ENCODE data around the gene HS6ST1.

The HS6ST1 gene

DNA sequence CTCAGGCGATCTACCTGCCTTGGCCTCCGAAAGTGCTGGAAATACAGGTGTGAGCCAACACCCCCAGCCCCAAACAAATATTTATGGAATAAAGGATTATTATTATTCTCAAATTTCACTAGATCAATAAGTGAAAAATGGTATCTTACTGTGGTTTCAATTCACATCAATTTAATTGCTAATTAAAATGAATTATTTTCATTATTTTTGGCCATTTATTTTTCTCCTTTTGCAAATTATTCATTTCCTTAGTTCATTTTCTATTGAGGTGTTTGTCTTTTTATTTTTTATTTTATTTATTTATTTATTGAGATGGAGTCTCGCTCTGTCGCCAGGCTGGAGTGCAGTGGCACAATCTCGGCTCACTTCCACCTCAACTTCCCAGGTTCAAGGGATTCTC, 11.9 kb upstream of the HS6ST1 start:
- no peak overlapping the region for H3K27ac ChIP-seq (ENCODE audit: low read depth in 2 of 2, low read length in 2 of 2)
- no peak overlapping the region for H3K4me3 ChIP-seq (ENCODE audit: low read length in 2 of 2)

GRCh38 chr2:128329607-128330006, 10.9 kb upstream of the HS6ST1 start:
- no peak overlapping the region for H3K27ac ChIP-seq (ENCODE audit: low read depth in 2 of 2, low read length in 2 of 2)
- no peaks in the 10 kb centered on the region for H3K27me3 ChIP-seq (ENCODE audit: control insufficient read depth in 2 of 2, insufficient read depth in 2 of 2, low read length in 2 of 2)
- H3K36me3 ChIP-seq (ENCODE audit: control insufficient read depth in 2 of 2, insufficient read depth in 2 of 2, low read length in 2 of 2) = no peaks in the 10 kb centered on the region
- H3K9me3 ChIP-seq (ENCODE audit: control insufficient read depth in 2 of 2, low read length in 2 of 2) = peaks cover 3 to 4% of the 10 kb centered on the region in 2 donors
- H3K4me1 ChIP-seq (ENCODE audit: control insufficient read depth in 2 of 2, insufficient read depth in 2 of 2, low read length in 2 of 2) = no peaks in the 10 kb centered on the region
- no peak overlapping the region for H3K4me3 ChIP-seq (ENCODE audit: low read length in 2 of 2)
- no peak overlapping the region for H3K9ac ChIP-seq (ENCODE audit: low read depth in 1 of 2, low read length in 2 of 2)

More for the DNA sequence above, 11.9 kb upstream of the HS6ST1 start:
- H3K36me3 ChIP-seq (ENCODE audit: control insufficient read depth in 2 of 2, insufficient read depth in 2 of 2, low read length in 2 of 2) = no peaks in the 10 kb centered on the region
- H3K4me1 ChIP-seq (ENCODE audit: control insufficient read depth in 2 of 2, insufficient read depth in 2 of 2, low read length in 2 of 2) = no peaks in the 10 kb centered on the region
- no peaks in the 10 kb centered on the region for H3K27me3 ChIP-seq (ENCODE audit: control insufficient read depth in 2 of 2, insufficient read depth in 2 of 2, low read length in 2 of 2)
- no peak overlapping the region for H3K9ac ChIP-seq (ENCODE audit: low read depth in 1 of 2, low read length in 2 of 2)
- H3K9me3 ChIP-seq (ENCODE audit: control insufficient read depth in 2 of 2, low read length in 2 of 2) = peaks cover 3 to 4% of the 10 kb centered on the region in 2 donors

DNA sequence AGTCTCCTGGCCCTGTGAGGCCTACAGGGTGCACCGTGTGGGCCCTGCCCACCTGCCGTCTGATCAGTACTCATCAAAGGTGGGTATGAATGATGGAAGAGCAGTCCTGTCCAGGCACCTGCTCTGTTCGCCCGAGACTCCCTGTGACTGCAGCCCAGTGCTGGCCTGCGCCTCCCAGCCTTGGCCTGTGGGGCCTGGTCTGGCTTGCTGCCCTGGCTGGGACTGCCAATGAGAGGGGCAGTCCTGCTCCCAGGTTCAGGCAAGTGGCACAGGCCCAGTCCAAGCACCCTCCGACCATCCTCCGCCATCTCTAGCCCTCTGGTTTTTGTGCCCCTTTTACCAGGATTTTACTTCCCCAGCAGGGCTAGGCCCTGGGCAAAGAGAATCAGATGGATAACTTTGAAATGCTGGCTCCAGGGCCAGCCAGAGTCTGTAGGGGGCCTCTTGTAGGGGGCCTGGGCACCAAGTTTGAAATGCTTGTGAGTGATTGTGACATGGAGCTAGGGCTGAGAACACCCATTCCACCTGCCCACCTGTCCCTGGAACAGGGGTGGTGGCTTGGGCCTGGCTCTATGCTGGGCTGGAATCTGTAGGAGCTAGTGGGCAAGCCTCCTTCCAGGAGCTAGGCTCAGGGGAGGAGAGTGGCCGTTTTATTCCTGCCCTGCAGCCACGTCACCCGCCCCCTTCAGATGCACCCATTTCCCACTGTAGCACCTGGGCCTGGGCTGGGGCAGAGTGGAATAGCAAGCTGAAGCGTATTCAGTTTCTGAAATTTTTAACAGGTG, 8.7 kb upstream of the HS6ST1 start:
- Histone ChIP-seq H3K9me3 (ENCODE audit: control insufficient read depth in 2 of 2, low read length in 2 of 2) (peaks cover 3 to 4% of the 10 kb centered on the region in 2 donors), H3K27me3 (ENCODE audit: control insufficient read depth in 2 of 2, insufficient read depth in 2 of 2, low read length in 2 of 2) (no peaks in the 10 kb centered on the region), H3K4me3 (ENCODE audit: low read length in 2 of 2) (no peak overlapping the region), H3K9ac (ENCODE audit: low read depth in 1 of 2, low read length in 2 of 2) (no peak overlapping the region), H3K4me1 (ENCODE audit: control insufficient read depth in 2 of 2, insufficient read depth in 2 of 2, low read length in 2 of 2) (peaks cover 0 to 3% of the 10 kb centered on the region in 2 donors), H3K36me3 (ENCODE audit: control insufficient read depth in 2 of 2, insufficient read depth in 2 of 2, low read length in 2 of 2) (no peaks in the 10 kb centered on the region), H3K27ac (ENCODE audit: low read depth in 2 of 2, low read length in 2 of 2) (no peak overlapping the region)

GRCh38 chr2:128326346-128326745, 7.7 kb upstream of the HS6ST1 start:
- Histone ChIP-seq H3K4me1 (ENCODE audit: control insufficient read depth in 2 of 2, insufficient read depth in 2 of 2, low read length in 2 of 2) (peaks cover 3% of the 10 kb centered on the region in 2 donors), H3K27me3 (ENCODE audit: control insufficient read depth in 2 of 2, insufficient read depth in 2 of 2, low read length in 2 of 2) (peaks cover 0 to under 1% of the 10 kb centered on the region in 2 donors), H3K9ac (ENCODE audit: low read depth in 1 of 2, low read length in 2 of 2) (no peak overlapping the region), H3K9me3 (ENCODE audit: control insufficient read depth in 2 of 2, low read length in 2 of 2) (no peaks in the 10 kb centered on the region), H3K4me3 (ENCODE audit: low read length in 2 of 2) (no peak overlapping the region), H3K36me3 (ENCODE audit: control insufficient read depth in 2 of 2, insufficient read depth in 2 of 2, low read length in 2 of 2) (no peaks in the 10 kb centered on the region), H3K27ac (ENCODE audit: low read depth in 2 of 2, low read length in 2 of 2) (no peak overlapping the region)

GRCh38 chr2:128325611-128326181, 7.0 kb upstream of the HS6ST1 start:
- Histone ChIP-seq H3K4me1 (ENCODE audit: control insufficient read depth in 2 of 2, insufficient read depth in 2 of 2, low read length in 2 of 2) (peaks cover 3 to 6% of the 10 kb centered on the region in 2 donors), H3K27me3 (ENCODE audit: control insufficient read depth in 2 of 2, insufficient read depth in 2 of 2, low read length in 2 of 2) (peaks cover 0 to 4% of the 10 kb centered on the region in 2 donors), H3K9ac (ENCODE audit: low read depth in 1 of 2, low read length in 2 of 2) (no peak overlapping the region), H3K36me3 (ENCODE audit: control insufficient read depth in 2 of 2, insufficient read depth in 2 of 2, low read length in 2 of 2) (no peaks in the 10 kb centered on the region), H3K4me3 (ENCODE audit: low read length in 2 of 2) (no peak overlapping the region), H3K27ac (ENCODE audit: low read depth in 2 of 2, low read length in 2 of 2) (no peak overlapping the region), H3K9me3 (ENCODE audit: control insufficient read depth in 2 of 2, low read length in 2 of 2) (no peaks in the 10 kb centered on the region)

- H3K27ac ChIP-seq (ENCODE audit: low read depth in 2 of 2, low read length in 2 of 2) = no peak overlapping the region
- peaks cover 0 to 4% of the 10 kb centered on the region in 2 donors for H3K27me3 ChIP-seq (ENCODE audit: control insufficient read depth in 2 of 2, insufficient read depth in 2 of 2, low read length in 2 of 2)
- H3K9ac ChIP-seq (ENCODE audit: low read depth in 1 of 2, low read length in 2 of 2) = no peak overlapping the region
- peaks cover 3 to 6% of the 10 kb centered on the region in 2 donors for H3K4me1 ChIP-seq (ENCODE audit: control insufficient read depth in 2 of 2, insufficient read depth in 2 of 2, low read length in 2 of 2)
- H3K4me3 ChIP-seq (ENCODE audit: low read length in 2 of 2) = no peak overlapping the region
- no peaks in the 10 kb centered on the region for H3K36me3 ChIP-seq (ENCODE audit: control insufficient read depth in 2 of 2, insufficient read depth in 2 of 2, low read length in 2 of 2)
- H3K9me3 ChIP-seq (ENCODE audit: control insufficient read depth in 2 of 2, low read length in 2 of 2) = no peaks in the 10 kb centered on the region
Measured at GRCh38 chr2:128324897-128325410, 6.3 kb upstream of the HS6ST1 start.

DNA sequence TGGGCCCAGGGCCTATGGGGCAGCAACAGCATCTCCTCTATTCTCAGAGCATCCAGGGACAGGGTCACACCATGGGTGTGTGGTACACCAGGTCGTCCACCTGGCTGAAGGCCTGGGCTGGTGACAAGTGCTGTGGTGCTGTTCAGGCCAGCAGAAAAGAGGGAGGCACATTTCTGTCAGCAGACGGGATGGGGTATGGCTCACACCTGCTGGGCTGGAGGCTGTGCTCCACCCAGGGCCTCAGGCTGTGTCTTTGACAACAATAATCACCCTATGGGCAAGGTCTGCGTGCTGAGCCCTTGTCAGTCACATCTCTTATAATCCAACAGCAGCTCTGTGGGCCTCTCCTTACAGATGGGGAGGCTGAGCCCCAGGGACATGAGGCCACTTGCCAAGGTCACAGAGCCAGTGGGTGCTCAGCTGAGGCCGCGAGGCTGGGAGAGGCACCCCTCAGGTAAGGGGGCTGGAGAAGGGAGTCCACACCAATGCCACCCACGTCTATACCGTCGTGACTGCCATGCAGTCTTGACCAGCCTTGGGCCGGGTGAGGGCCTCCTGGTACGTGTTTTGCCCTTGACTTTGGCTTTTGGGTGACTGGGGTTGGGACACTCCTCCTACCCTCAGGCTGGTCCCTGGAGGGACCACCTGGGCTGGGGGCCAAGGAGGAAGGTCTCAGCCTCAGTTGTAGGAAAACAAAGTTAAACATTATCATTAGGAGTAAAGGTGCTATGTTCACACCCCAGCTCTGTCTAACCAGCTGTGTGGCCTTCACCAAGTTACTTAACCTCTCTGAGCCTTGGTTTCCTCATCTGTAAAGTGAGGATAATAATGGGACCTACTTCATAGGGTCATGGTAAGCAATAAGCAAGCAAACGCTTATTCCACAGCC, 5.6 kb upstream of the HS6ST1 start:
- Histone ChIP-seq H3K36me3 (ENCODE audit: control insufficient read depth in 2 of 2, insufficient read depth in 2 of 2, low read length in 2 of 2) (no peaks in the 10 kb centered on the region), H3K9me3 (ENCODE audit: control insufficient read depth in 2 of 2, low read length in 2 of 2) (no peaks in the 10 kb centered on the region), H3K4me1 (ENCODE audit: control insufficient read depth in 2 of 2, insufficient read depth in 2 of 2, low read length in 2 of 2) (peaks cover 3 to 7% of the 10 kb centered on the region in 2 donors), H3K27ac (ENCODE audit: low read depth in 2 of 2, low read length in 2 of 2) (no peak overlapping the region), H3K27me3 (ENCODE audit: control insufficient read depth in 2 of 2, insufficient read depth in 2 of 2, low read length in 2 of 2) (peaks cover 0 to 4% of the 10 kb centered on the region in 2 donors), H3K4me3 (ENCODE audit: low read length in 2 of 2) (no peak overlapping the region), H3K9ac (ENCODE audit: low read depth in 1 of 2, low read length in 2 of 2) (no peak overlapping the region)

GRCh38 chr2:128323555-128323931, 4.9 kb upstream of the HS6ST1 start:
- H3K4me1 ChIP-seq (ENCODE audit: control insufficient read depth in 2 of 2, insufficient read depth in 2 of 2, low read length in 2 of 2) = peaks cover 3 to 11% of the 10 kb centered on the region in 2 donors
- no peak overlapping the region for H3K4me3 ChIP-seq (ENCODE audit: low read length in 2 of 2)
- H3K27me3 ChIP-seq (ENCODE audit: control insufficient read depth in 2 of 2, insufficient read depth in 2 of 2, low read length in 2 of 2) = peaks cover 0 to 4% of the 10 kb centered on the region in 2 donors
- H3K9me3 ChIP-seq (ENCODE audit: control insufficient read depth in 2 of 2, low read length in 2 of 2) = no peaks in the 10 kb centered on the region
- no peak overlapping the region for H3K27ac ChIP-seq (ENCODE audit: low read depth in 2 of 2, low read length in 2 of 2)
- H3K36me3 ChIP-seq (ENCODE audit: control insufficient read depth in 2 of 2, insufficient read depth in 2 of 2, low read length in 2 of 2) = no peaks in the 10 kb centered on the region
- no peak overlapping the region for H3K9ac ChIP-seq (ENCODE audit: low read depth in 1 of 2, low read length in 2 of 2)

GRCh38 chr2:128322715-128323554, 4.3 kb upstream of the HS6ST1 start:
- H3K4me1 ChIP-seq (ENCODE audit: control insufficient read depth in 2 of 2, insufficient read depth in 2 of 2, low read length in 2 of 2) = peaks cover 3 to 11% of the 10 kb centered on the region in 2 donors
- H3K36me3 ChIP-seq (ENCODE audit: control insufficient read depth in 2 of 2, insufficient read depth in 2 of 2, low read length in 2 of 2) = no peaks in the 10 kb centered on the region
- H3K9ac ChIP-seq (ENCODE audit: low read depth in 1 of 2, low read length in 2 of 2) = no peak overlapping the region
- H3K27me3 ChIP-seq (ENCODE audit: control insufficient read depth in 2 of 2, insufficient read depth in 2 of 2, low read length in 2 of 2) = peaks cover 0 to 4% of the 10 kb centered on the region in 2 donors
- H3K27ac ChIP-seq (ENCODE audit: low read depth in 2 of 2, low read length in 2 of 2) = peak overlapping the region in 1 of 2 donors; percentile 49
- H3K4me3 ChIP-seq (ENCODE audit: low read length in 2 of 2) = peak overlapping the region in 1 of 2 donors; percentile 70
- no peaks in the 10 kb centered on the region for H3K9me3 ChIP-seq (ENCODE audit: control insufficient read depth in 2 of 2, low read length in 2 of 2)

Measured in mucosa of rectum (tissue), 2 donors.